Measurements from ENCODE around the gene CDCP2. TPM values are rescaled to one million over a fixed set of nuclear protein-coding genes. Genes with fewer than 3 reads are reported as not detected.
A peak's percentile ranks its signal among the peaks of the same experiment; 100 is the strongest.

CDCP2 gene
- total and polyA plus RNA-seq, 4 donors: 0.21 to 0.32 TPM; not detected in 2

- DNase-seq (no peak), ATAC-seq (ENCODE audit: low FRiP score) (no peak)
- Histone ChIP-seq H3K27ac (ENCODE audit: low read depth in 1 of 2, low read length in 2 of 2) (no peak overlapping the region), H3K9me3 (ENCODE audit: control insufficient read depth, low read length) (no peaks in the 10 kb centered on the region), H3K4me3 (ENCODE audit: low read length in 2 of 2) (no peak overlapping the region), H3K36me3 (ENCODE audit: control insufficient read depth in 1 of 2, insufficient read depth in 2 of 2, low read length in 1 of 2) (no peaks in the 10 kb centered on the region), H3K27me3 (ENCODE audit: control insufficient read depth in 1 of 2, insufficient read depth in 2 of 2, low read length in 1 of 2) (no peaks in the 10 kb centered on the region), H3K4me1 (ENCODE audit: control insufficient read depth in 1 of 2, insufficient read depth in 2 of 2, low read length in 2 of 2) (no peaks in the 10 kb centered on the region)
- WGBS, 2 donors: 93 to 95% methylated on average over 17 of the region's 17 CpGs
- intact Hi-C loops (cut with DNase I): no loop called here
These were observed 16.4 kb downstream of the CDCP2 start for GRCh38 chr1:54136269-54136896.

GRCh38 chr1:54135436-54136120, 17.2 kb downstream of the CDCP2 start:
- H3K4me3 ChIP-seq (ENCODE audit: low read length in 2 of 2): no peak overlapping the region
- no peaks in the 10 kb centered on the region for H3K27me3 ChIP-seq (ENCODE audit: control insufficient read depth in 1 of 2, insufficient read depth in 2 of 2, low read length in 1 of 2)
- no peaks in the 10 kb centered on the region for H3K4me1 ChIP-seq (ENCODE audit: control insufficient read depth in 1 of 2, insufficient read depth in 2 of 2, low read length in 2 of 2)
- WGBS, 2 donors: 72 to 73% methylated on average over 5 of the region's 5 CpGs
- H3K27ac ChIP-seq (ENCODE audit: low read depth in 1 of 2, low read length in 2 of 2): no peak overlapping the region
- ATAC-seq (ENCODE audit: low FRiP score) (no peak), DNase-seq (no peak)
- no peaks in the 10 kb centered on the region for H3K36me3 ChIP-seq (ENCODE audit: control insufficient read depth in 1 of 2, insufficient read depth in 2 of 2, low read length in 1 of 2)
- intact Hi-C loops (cut with DNase I): no loop called here
- no peaks in the 10 kb centered on the region for H3K9me3 ChIP-seq (ENCODE audit: control insufficient read depth, low read length)

GRCh38 chr1:54134295-54134694, 18.5 kb downstream of the CDCP2 start:
- no peak overlapping the region for H3K4me3 ChIP-seq (ENCODE audit: low read length in 2 of 2)
- no peaks in the 10 kb centered on the region for H3K9me3 ChIP-seq (ENCODE audit: control insufficient read depth, low read length)
- H3K27ac ChIP-seq (ENCODE audit: low read depth in 1 of 2, low read length in 2 of 2): no peak overlapping the region
- H3K4me1 ChIP-seq (ENCODE audit: control insufficient read depth in 1 of 2, insufficient read depth in 2 of 2, low read length in 2 of 2): no peaks in the 10 kb centered on the region
- no peaks in the 10 kb centered on the region for H3K36me3 ChIP-seq (ENCODE audit: control insufficient read depth in 1 of 2, insufficient read depth in 2 of 2, low read length in 1 of 2)
- no peaks in the 10 kb centered on the region for H3K27me3 ChIP-seq (ENCODE audit: control insufficient read depth in 1 of 2, insufficient read depth in 2 of 2, low read length in 1 of 2)
- DNase-seq: no peak
- WGBS, 2 donors: 94 to 97% methylated on average over 6 of the region's 6 CpGs
- ATAC-seq (ENCODE audit: low FRiP score): no peak
- intact Hi-C loops (cut with DNase I): no loop called here

- H3K9me3 ChIP-seq (ENCODE audit: control insufficient read depth, low read length): no peaks in the 10 kb centered on the region
- DNase-seq: no peak
- no peaks in the 10 kb centered on the region for H3K27me3 ChIP-seq (ENCODE audit: control insufficient read depth in 1 of 2, insufficient read depth in 2 of 2, low read length in 1 of 2)
- H3K27ac ChIP-seq (ENCODE audit: low read depth in 1 of 2, low read length in 2 of 2): no peak overlapping the region
- no peak for ATAC-seq (ENCODE audit: low FRiP score)
- no peaks in the 10 kb centered on the region for H3K4me1 ChIP-seq (ENCODE audit: control insufficient read depth in 1 of 2, insufficient read depth in 2 of 2, low read length in 2 of 2)
- no peak overlapping the region for H3K4me3 ChIP-seq (ENCODE audit: low read length in 2 of 2)
- H3K36me3 ChIP-seq (ENCODE audit: control insufficient read depth in 1 of 2, insufficient read depth in 2 of 2, low read length in 1 of 2): no peaks in the 10 kb centered on the region
- intact Hi-C loops (cut with DNase I): no loop called here
- 69 to 72% methylated on average over 2 of the region's 2 CpGs for WGBS, 2 donors
These were observed 20.3 kb downstream of the CDCP2 start for GRCh38 chr1:54132495-54132894.

GRCh38 chr1:54131419-54131818, 21.4 kb downstream of the CDCP2 start:
- no peak overlapping the region for H3K4me3 ChIP-seq (ENCODE audit: low read length in 2 of 2)
- H3K9me3 ChIP-seq (ENCODE audit: control insufficient read depth, low read length): no peaks in the 10 kb centered on the region
- intact Hi-C loops (cut with DNase I): no loop called here
- H3K36me3 ChIP-seq (ENCODE audit: control insufficient read depth in 1 of 2, insufficient read depth in 2 of 2, low read length in 1 of 2): no peaks in the 10 kb centered on the region
- WGBS, 2 donors: 78 to 86% methylated on average over 2 of the region's 2 CpGs
- no peaks in the 10 kb centered on the region for H3K4me1 ChIP-seq (ENCODE audit: control insufficient read depth in 1 of 2, insufficient read depth in 2 of 2, low read length in 2 of 2)
- no peaks in the 10 kb centered on the region for H3K27me3 ChIP-seq (ENCODE audit: control insufficient read depth in 1 of 2, insufficient read depth in 2 of 2, low read length in 1 of 2)
- ATAC-seq (ENCODE audit: low FRiP score) (no peak), DNase-seq (no peak)
- H3K27ac ChIP-seq (ENCODE audit: low read depth in 1 of 2, low read length in 2 of 2): no peak overlapping the region

GRCh38 chr1:54129858-54130257, 22.9 kb downstream of the CDCP2 start:
- intact Hi-C loops (cut with DNase I): no loop called here
- no peak for ATAC-seq (ENCODE audit: low FRiP score)

GRCh38 chr1:54127594-54128300, 25.1 kb downstream of the CDCP2 start:
- Histone ChIP-seq H3K27ac (ENCODE audit: low read depth in 1 of 2, low read length in 2 of 2) (no peak overlapping the region), H3K4me3 (ENCODE audit: low read length in 2 of 2) (no peak overlapping the region), H3K9me3 (ENCODE audit: control insufficient read depth, low read length) (no peaks in the 10 kb centered on the region), H3K27me3 (ENCODE audit: control insufficient read depth in 1 of 2, insufficient read depth in 2 of 2, low read length in 1 of 2) (no peaks in the 10 kb centered on the region), H3K4me1 (ENCODE audit: control insufficient read depth in 1 of 2, insufficient read depth in 2 of 2, low read length in 2 of 2) (no peaks in the 10 kb centered on the region), H3K36me3 (ENCODE audit: control insufficient read depth in 1 of 2, insufficient read depth in 2 of 2, low read length in 1 of 2) (no peaks in the 10 kb centered on the region)
- intact Hi-C loops (cut with DNase I): no loop called here
- WGBS, 2 donors: 87 to 97% methylated on average over 7 of the region's 7 CpGs
- DNase-seq (peak in 1 of 2 donors; percentile 19), ATAC-seq (ENCODE audit: low FRiP score) (no peak)

More at GRCh38 chr1:54129858-54130257, 22.9 kb downstream of the CDCP2 start:
- peak in 1 of 2 donors; percentile 14 for DNase-seq
- no peaks in the 10 kb centered on the region for H3K36me3 ChIP-seq (ENCODE audit: control insufficient read depth in 1 of 2, insufficient read depth in 2 of 2, low read length in 1 of 2)
- H3K9me3 ChIP-seq (ENCODE audit: control insufficient read depth, low read length): no peaks in the 10 kb centered on the region
- no peak overlapping the region for H3K4me3 ChIP-seq (ENCODE audit: low read length in 2 of 2)
- WGBS, 2 donors: 78 to 87% methylated on average over 2 of the region's 2 CpGs
- no peaks in the 10 kb centered on the region for H3K27me3 ChIP-seq (ENCODE audit: control insufficient read depth in 1 of 2, insufficient read depth in 2 of 2, low read length in 1 of 2)
- H3K27ac ChIP-seq (ENCODE audit: low read depth in 1 of 2, low read length in 2 of 2): no peak overlapping the region
- H3K4me1 ChIP-seq (ENCODE audit: control insufficient read depth in 1 of 2, insufficient read depth in 2 of 2, low read length in 2 of 2): no peaks in the 10 kb centered on the region

- H3K27ac ChIP-seq (ENCODE audit: low read depth in 1 of 2, low read length in 2 of 2): no peak overlapping the region
- no peaks in the 10 kb centered on the region for H3K4me1 ChIP-seq (ENCODE audit: control insufficient read depth in 1 of 2, insufficient read depth in 2 of 2, low read length in 2 of 2)
- H3K4me3 ChIP-seq (ENCODE audit: low read length in 2 of 2): no peak overlapping the region
- DNase-seq (no peak), ATAC-seq (ENCODE audit: low FRiP score) (no peak)
- WGBS, 2 donors: 89 to 91% methylated on average over 3 of the region's 3 CpGs
- no peaks in the 10 kb centered on the region for H3K9me3 ChIP-seq (ENCODE audit: control insufficient read depth, low read length)
- no peaks in the 10 kb centered on the region for H3K27me3 ChIP-seq (ENCODE audit: control insufficient read depth in 1 of 2, insufficient read depth in 2 of 2, low read length in 1 of 2)
- intact Hi-C loops (cut with DNase I): no loop called here
- no peaks in the 10 kb centered on the region for H3K36me3 ChIP-seq (ENCODE audit: control insufficient read depth in 1 of 2, insufficient read depth in 2 of 2, low read length in 1 of 2)
These were observed 26.5 kb downstream of the CDCP2 start for GRCh38 chr1:54126271-54126815.
